GM18505 (cell line): ENCODE data around the gene VEGFB.

Source experiments
- ATAC-seq: cut with Tn5 transposase; IDR thresholded peaks from one replicate; pipeline ENCODE4 v1.9.1; 2021; ENCODE audit not compliant: unreplicated experiment
- POLR2A ChIP-seq: IDR thresholded peaks from 4 replicates; pipeline ENCODE4 v1.6.1; 2011; ENCODE audit warnings: borderline replicate concordance; ENCODE audit not compliant: insufficient read depth, insufficient read length; ENCODE audit errors: extremely low read depth

Gene VEGFB

DNA sequence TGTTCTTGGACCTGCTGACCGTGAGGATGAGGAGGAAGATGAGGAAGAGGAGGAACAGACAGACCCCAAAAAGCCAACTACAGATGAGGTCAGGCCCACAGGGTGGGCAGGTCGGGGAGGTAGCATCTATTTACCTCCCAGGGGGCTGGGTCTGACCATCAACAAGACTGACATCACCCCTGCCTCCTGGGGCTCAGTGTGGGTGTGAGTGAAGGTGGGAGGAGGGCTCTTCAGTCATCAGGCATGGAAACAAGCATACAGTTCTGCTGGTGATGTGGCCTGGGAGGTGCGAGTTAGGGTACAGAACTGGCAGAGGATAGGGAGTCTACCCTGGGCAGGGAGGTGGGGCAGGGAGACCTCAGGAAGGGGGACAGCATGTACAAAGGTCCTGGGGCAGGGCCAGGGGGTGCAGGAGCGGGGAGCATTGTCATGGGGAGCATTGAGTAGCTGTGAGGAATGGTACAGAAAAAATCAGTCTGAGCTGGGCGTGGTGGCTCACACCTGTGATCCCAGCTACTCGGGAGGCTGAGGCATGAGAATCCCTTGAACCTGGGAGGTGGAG lies 25.8 kb downstream of the VEGFB start:
- no peak for TF ChIP-seq POLR2A
- no peak for ATAC-seq

- no peak for TF ChIP-seq POLR2A
- no peak for ATAC-seq
Measured at GRCh38 chr11:64261556-64262080, 27.2 kb downstream of the VEGFB start.

- TF ChIP-seq POLR2A = no peak
- no peak for ATAC-seq
Measured at GRCh38 chr11:64262271-64263002, 28.1 kb downstream of the VEGFB start.

- TF ChIP-seq POLR2A = no peak
- no peak for ATAC-seq
Measured at GRCh38 chr11:64263021-64263946, 28.9 kb downstream of the VEGFB start.

GRCh38 chr11:64263947-64264317 lies 29.5 kb downstream of the VEGFB start:
- no peak for TF ChIP-seq POLR2A
- no peak for ATAC-seq

DNA sequence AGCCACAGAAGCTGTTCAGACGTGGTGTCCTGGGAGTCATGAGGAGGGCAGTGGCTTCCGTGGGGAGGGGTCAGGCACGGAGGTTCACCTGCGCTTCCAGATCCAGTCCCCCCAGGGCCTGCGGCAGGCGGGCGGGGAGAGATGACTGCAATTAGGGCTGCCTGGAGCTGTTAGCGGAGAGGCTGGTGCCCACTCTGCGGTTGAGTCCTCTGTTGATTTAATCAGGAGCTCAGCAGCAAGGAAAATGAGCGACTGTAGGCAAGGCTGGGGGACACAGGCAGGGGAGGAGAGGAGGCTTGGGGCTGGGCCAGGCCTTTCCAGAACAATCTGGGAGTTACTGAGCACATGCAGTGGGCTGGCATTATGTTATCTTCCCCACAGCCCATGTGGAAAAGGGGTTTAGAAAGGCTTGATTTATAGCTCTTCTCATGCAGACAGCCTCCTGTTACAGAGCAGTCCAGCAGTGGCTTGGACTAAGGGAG lies 30.0 kb downstream of the VEGFB start:
- TF ChIP-seq POLR2A = no peak
- ATAC-seq = no peak

GRCh38 chr11:64265176-64266160 lies 31.1 kb downstream of the VEGFB start:
- ATAC-seq = no peak
- TF ChIP-seq POLR2A = no peak

DNA sequence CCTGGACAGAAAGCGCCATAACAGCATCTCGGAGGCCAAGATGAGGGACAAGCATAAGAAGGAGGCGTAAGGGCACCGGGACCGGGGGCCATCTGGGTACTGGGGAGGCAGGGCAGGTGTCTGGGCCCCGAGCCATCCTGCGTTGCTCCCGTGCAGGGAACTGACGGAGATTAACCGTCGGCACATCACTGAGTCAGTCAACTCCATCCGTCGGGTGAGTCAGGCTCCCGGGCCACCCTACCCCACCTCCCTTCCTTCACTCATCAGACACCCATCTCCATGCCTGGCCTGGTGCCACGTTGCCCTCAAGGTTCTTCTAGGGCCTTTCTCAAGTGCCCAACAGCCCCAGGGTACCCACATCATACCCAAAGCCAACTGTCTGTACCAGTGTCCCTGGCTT lies 32.0 kb downstream of the VEGFB start:
- no peak for TF ChIP-seq POLR2A
- no peak for ATAC-seq

GRCh38 chr11:64267207-64267945 lies 33.0 kb downstream of the VEGFB start:
- TF ChIP-seq POLR2A = no peak
- ATAC-seq = no peak

GRCh38 chr11:64268025-64268892 lies 33.9 kb downstream of the VEGFB start:
- ATAC-seq = no peak
- no peak for TF ChIP-seq POLR2A
